ENCODE measurements around the gene ERC1. TPM values are rescaled to one million over a fixed set of nuclear protein-coding genes. Genes with fewer than 3 reads are reported as not detected.
"Not testable (repeated sequence)": the region's sequence is repeated elsewhere in the genome, so short reads cannot be mapped to it uniquely, and the experiment has no call there.

ERC1 gene
- total RNA-seq, 1 donor from 2014 or later, result 30.8 TPM

- DNase-seq, result no peak
- no peaks in the 10 kb centered on the region for H3K4me1 Mint-ChIP-seq
- no peak overlapping the region for H3K4me3 Mint-ChIP-seq
- no peaks in the 10 kb centered on the region for H3K9me3 Mint-ChIP-seq
- no peak overlapping the region for H3K27ac Mint-ChIP-seq
- no peaks in the 10 kb centered on the region for H3K36me3 Mint-ChIP-seq (ENCODE audit: low read depth)
- H3K27me3 Mint-ChIP-seq, result no peaks in the 10 kb centered on the region
- intact Hi-C loops (cut with micrococcal nuclease), result no loop called here
These were observed 316.8 kb downstream of the ERC1 start for GRCh38 chr12:1307796-1308195.

- DNase-seq, result no peak
- no peaks in the 10 kb centered on the region for H3K9me3 Mint-ChIP-seq
- no peaks in the 10 kb centered on the region for H3K36me3 Mint-ChIP-seq (ENCODE audit: low read depth)
- no peaks in the 10 kb centered on the region for H3K4me1 Mint-ChIP-seq
- H3K4me3 Mint-ChIP-seq, result no peak overlapping the region
- intact Hi-C loops (cut with micrococcal nuclease), result no loop called here
- no peaks in the 10 kb centered on the region for H3K27me3 Mint-ChIP-seq
- H3K27ac Mint-ChIP-seq, result no peak overlapping the region
These were observed 318.6 kb downstream of the ERC1 start for GRCh38 chr12:1309613-1310012.

GRCh38 chr12:1310653-1311052 lies 319.6 kb downstream of the ERC1 start:
- Mint-ChIP-seq H3K27me3 (no peaks in the 10 kb centered on the region), H3K4me3 (no peak overlapping the region), H3K4me1 (no peaks in the 10 kb centered on the region), H3K27ac (no peak overlapping the region), H3K36me3 (ENCODE audit: low read depth) (peaks cover 3% of the 10 kb centered on the region), H3K9me3 (no peaks in the 10 kb centered on the region)
- no peak for DNase-seq
- intact Hi-C loops (cut with micrococcal nuclease), result no loop called here

- H3K27me3 Mint-ChIP-seq, result no peaks in the 10 kb centered on the region
- no peak for DNase-seq
- H3K9me3 Mint-ChIP-seq, result no peaks in the 10 kb centered on the region
- intact Hi-C loops (cut with micrococcal nuclease), result no loop called here
- no peaks in the 10 kb centered on the region for H3K4me1 Mint-ChIP-seq
- H3K36me3 Mint-ChIP-seq (ENCODE audit: low read depth), result peaks cover 3% of the 10 kb centered on the region
- H3K27ac Mint-ChIP-seq, result no peak overlapping the region
- no peak overlapping the region for H3K4me3 Mint-ChIP-seq
These were observed 320.1 kb downstream of the ERC1 start for GRCh38 chr12:1311145-1311544.

- no peak for DNase-seq
- H3K36me3 Mint-ChIP-seq (ENCODE audit: low read depth), result peaks cover 8% of the 10 kb centered on the region
- intact Hi-C loops (cut with micrococcal nuclease), result no loop called here
- H3K4me3 Mint-ChIP-seq, result no peak overlapping the region
- H3K9me3 Mint-ChIP-seq, result no peaks in the 10 kb centered on the region
- no peaks in the 10 kb centered on the region for H3K4me1 Mint-ChIP-seq
- no peak overlapping the region for H3K27ac Mint-ChIP-seq
- H3K27me3 Mint-ChIP-seq, result no peaks in the 10 kb centered on the region
These were observed 322.9 kb downstream of the ERC1 start for GRCh38 chr12:1313906-1314305.

GRCh38 chr12:1314523-1314922 lies 323.5 kb downstream of the ERC1 start:
- Mint-ChIP-seq H3K27me3 (no peaks in the 10 kb centered on the region), H3K36me3 (ENCODE audit: low read depth) (peaks cover 8% of the 10 kb centered on the region), H3K4me3 (no peak overlapping the region), H3K9me3 (no peaks in the 10 kb centered on the region), H3K4me1 (no peaks in the 10 kb centered on the region), H3K27ac (no peak overlapping the region)
- no peak for DNase-seq
- intact Hi-C loops (cut with micrococcal nuclease), result no loop called here

- H3K4me1 Mint-ChIP-seq; H3K36me3 Mint-ChIP-seq (ENCODE audit: low read depth); H3K4me3 Mint-ChIP-seq; H3K27me3 Mint-ChIP-seq; DNase-seq; H3K9me3 Mint-ChIP-seq; intact Hi-C loops (cut with micrococcal nuclease); H3K27ac Mint-ChIP-seq: not testable (repeated sequence)
These were observed 326.0 kb downstream of the ERC1 start for GRCh38 chr12:1316991-1317390.

- no peak for DNase-seq
- H3K4me1 Mint-ChIP-seq, result peaks cover 4% of the 10 kb centered on the region
- H3K27me3 Mint-ChIP-seq, result no peaks in the 10 kb centered on the region
- intact Hi-C loops (cut with micrococcal nuclease), result no loop called here
- no peak overlapping the region for H3K27ac Mint-ChIP-seq
- H3K9me3 Mint-ChIP-seq, result no peaks in the 10 kb centered on the region
- peaks cover 8% of the 10 kb centered on the region for H3K36me3 Mint-ChIP-seq (ENCODE audit: low read depth)
- H3K4me3 Mint-ChIP-seq, result no peak overlapping the region
These were observed 327.5 kb downstream of the ERC1 start for GRCh38 chr12:1318327-1319031.

- DNase-seq, result no peak
- Mint-ChIP-seq H3K27ac (no peak overlapping the region), H3K9me3 (no peaks in the 10 kb centered on the region), H3K36me3 (ENCODE audit: low read depth) (peaks cover 8% of the 10 kb centered on the region), H3K4me1 (peaks cover 6% of the 10 kb centered on the region), H3K27me3 (no peaks in the 10 kb centered on the region), H3K4me3 (no peak overlapping the region)
- intact Hi-C loops (cut with micrococcal nuclease), result no loop called here
These were observed 328.2 kb downstream of the ERC1 start for GRCh38 chr12:1319212-1319611.

GRCh38 chr12:1320021-1320420 lies 329.0 kb downstream of the ERC1 start:
- H3K27ac Mint-ChIP-seq, result no peak overlapping the region
- DNase-seq, result no peak
- H3K36me3 Mint-ChIP-seq (ENCODE audit: low read depth), result peaks cover 8% of the 10 kb centered on the region
- intact Hi-C loops (cut with micrococcal nuclease), result no loop called here
- H3K4me3 Mint-ChIP-seq, result no peak overlapping the region
- no peaks in the 10 kb centered on the region for H3K9me3 Mint-ChIP-seq
- H3K27me3 Mint-ChIP-seq, result no peaks in the 10 kb centered on the region
- H3K4me1 Mint-ChIP-seq, result peaks cover 6% of the 10 kb centered on the region

- Mint-ChIP-seq H3K27me3 (no peaks in the 10 kb centered on the region), H3K9me3 (no peaks in the 10 kb centered on the region), H3K4me1 (peaks cover 9% of the 10 kb centered on the region), H3K36me3 (ENCODE audit: low read depth) (no peaks in the 10 kb centered on the region), H3K4me3 (no peak overlapping the region), H3K27ac (no peak overlapping the region)
- no peak for DNase-seq
- intact Hi-C loops (cut with micrococcal nuclease), result no loop called here
These were observed 331.8 kb downstream of the ERC1 start for GRCh38 chr12:1322821-1323220.

DNA sequence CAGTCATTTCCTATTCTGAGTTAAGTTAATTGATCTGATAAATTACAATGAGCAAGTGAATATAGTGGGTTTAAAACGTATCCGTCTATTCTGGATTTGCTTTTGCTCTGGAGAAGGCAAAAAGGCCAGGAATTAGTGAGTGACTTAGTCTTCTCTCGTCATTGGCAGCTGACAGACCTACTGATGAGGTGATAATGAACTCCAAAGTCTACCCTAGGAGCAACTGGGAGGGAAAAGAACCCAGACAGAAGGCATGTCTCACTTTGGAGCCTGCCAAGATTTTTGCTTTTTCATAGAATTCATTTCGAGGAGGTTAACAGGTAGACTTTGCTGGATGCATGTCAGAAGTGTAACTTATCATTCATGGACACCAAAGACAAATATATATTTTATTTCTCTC lies 333.1 kb downstream of the ERC1 start:
- Mint-ChIP-seq H3K9me3 (no peaks in the 10 kb centered on the region), H3K27me3 (no peaks in the 10 kb centered on the region), H3K27ac (no peak overlapping the region), H3K36me3 (ENCODE audit: low read depth) (no peaks in the 10 kb centered on the region), H3K4me1 (peaks cover 9% of the 10 kb centered on the region), H3K4me3 (no peak overlapping the region)
- no peak for DNase-seq
- intact Hi-C loops (cut with micrococcal nuclease), result loop anchor here (2.0 kb wide), 2 partner anchors 97 to 259 kb away; no protein-coding TSS in a partner anchor

DNA sequence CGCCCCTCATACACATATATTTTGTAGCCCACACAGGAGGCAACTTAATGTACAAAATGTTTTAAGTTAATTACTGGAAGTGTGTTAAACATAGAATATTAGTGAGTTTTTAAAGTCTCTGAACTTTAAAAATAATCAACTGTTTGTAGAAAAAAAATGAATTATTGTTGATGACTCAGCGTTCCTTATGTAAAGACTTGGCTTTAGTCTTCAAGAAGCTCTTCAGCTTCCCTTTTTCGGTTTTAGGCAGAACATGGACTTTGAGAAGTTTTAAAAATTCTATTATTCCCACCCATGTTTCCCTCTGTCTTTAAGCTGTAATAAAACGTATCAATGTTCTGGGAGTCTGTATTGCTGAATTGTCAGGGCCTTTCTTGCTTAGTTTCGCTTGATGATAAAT lies 333.9 kb downstream of the ERC1 start:
- Mint-ChIP-seq H3K4me3 (no peak overlapping the region), H3K36me3 (ENCODE audit: low read depth) (no peaks in the 10 kb centered on the region), H3K27me3 (no peaks in the 10 kb centered on the region), H3K27ac (no peak overlapping the region), H3K9me3 (no peaks in the 10 kb centered on the region), H3K4me1 (peaks cover 9% of the 10 kb centered on the region)
- DNase-seq, result no peak
- intact Hi-C loops (cut with micrococcal nuclease), result loop anchor here (2.0 kb wide), 2 partner anchors 98 to 258 kb away; no protein-coding TSS in a partner anchor

DNA sequence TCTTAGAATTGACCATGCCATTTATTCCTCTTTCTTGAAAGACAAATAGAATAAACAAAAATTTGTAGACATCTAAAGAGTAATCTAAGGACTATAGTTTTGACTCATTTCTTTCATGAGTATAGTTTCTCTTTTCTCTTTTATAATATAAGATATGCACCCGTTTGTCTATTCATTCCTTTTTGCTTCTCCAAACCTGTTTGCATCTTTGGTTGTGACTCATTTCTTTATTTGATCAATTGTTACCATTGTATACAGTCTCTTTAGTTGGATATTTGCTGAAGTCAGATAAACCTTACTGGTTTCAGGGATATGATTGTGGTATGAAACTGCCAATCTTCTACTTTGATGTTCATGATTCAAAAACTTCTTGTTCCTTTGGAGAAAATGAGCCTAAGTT lies 334.6 kb downstream of the ERC1 start:
- intact Hi-C loops (cut with micrococcal nuclease), result loop anchor here (2.0 kb wide), 2 partner anchors 99 to 257 kb away; no protein-coding TSS in a partner anchor
- no peaks in the 10 kb centered on the region for H3K9me3 Mint-ChIP-seq
- no peaks in the 10 kb centered on the region for H3K36me3 Mint-ChIP-seq (ENCODE audit: low read depth)
- no peaks in the 10 kb centered on the region for H3K27me3 Mint-ChIP-seq
- H3K4me3 Mint-ChIP-seq, result no peak overlapping the region
- DNase-seq, result no peak
- no peak overlapping the region for H3K27ac Mint-ChIP-seq
- peaks cover 9% of the 10 kb centered on the region for H3K4me1 Mint-ChIP-seq

GRCh38 chr12:1326258-1326657 lies 335.2 kb downstream of the ERC1 start:
- Mint-ChIP-seq H3K36me3 (ENCODE audit: low read depth) (no peaks in the 10 kb centered on the region), H3K4me1 (peaks cover 9% of the 10 kb centered on the region)
- intact Hi-C loops (cut with micrococcal nuclease), result no loop called here

More at GRCh38 chr12:1326258-1326657, 335.2 kb downstream of the ERC1 start:
- no peaks in the 10 kb centered on the region for H3K27me3 Mint-ChIP-seq
- no peak for DNase-seq
- H3K9me3 Mint-ChIP-seq, result no peaks in the 10 kb centered on the region
- H3K27ac Mint-ChIP-seq, result no peak overlapping the region
- no peak overlapping the region for H3K4me3 Mint-ChIP-seq

Data from activated CD4-positive, alpha-beta T cell treated with anti-CD3 and anti-CD28 coated beads, Interleukin-2, amount 10 ng/mL, durations not matched to agents 24 days and 14 days (primary cell).